Trophoblast cell (in vitro differentiated cells and primary cell): ENCODE results near the gene SPATS2.

Experiments
- DNase-seq, 2 donors: peaks; one replicate each; pipeline ENCODE4 v3.0.0-alpha.2; 2016
- H2AFZ ChIP-seq: 2 replicates; pipeline ENCODE4 v1.6.1; 2013; ENCODE audit warnings: low read length, moderate library complexity, mild to moderate bottlenecking; ENCODE audit not compliant: insufficient read depth, poor library complexity
- H2AK5ac ChIP-seq: 2 replicates; pipeline ENCODE4 v1.6.1; 2013; ENCODE audit warnings: mild to moderate bottlenecking, low read length
- H2BK120ac ChIP-seq: 2 replicates; pipeline ENCODE4 v1.6.1; 2013; ENCODE audit warnings: low read length, mild to moderate bottlenecking, moderate library complexity; ENCODE audit not compliant: insufficient read depth, poor library complexity
- H2BK12ac ChIP-seq: 2 replicates; pipeline ENCODE4 v1.6.1; 2013; ENCODE audit warnings: mild to moderate bottlenecking, low read length, moderate library complexity
- H2BK5ac ChIP-seq: 2 replicates; pipeline ENCODE4 v1.6.1; 2013; ENCODE audit warnings: low read length, low read depth, moderate library complexity, mild to moderate bottlenecking; ENCODE audit not compliant: poor library complexity
- H3K14ac ChIP-seq: 2 replicates; pipeline ENCODE4 v1.6.1; 2013; ENCODE audit warnings: mild to moderate bottlenecking, low read length
- H3K18ac ChIP-seq: 2 replicates; pipeline ENCODE4 v1.6.1; 2013; ENCODE audit warnings: mild to moderate bottlenecking, low read length
- H3K23ac ChIP-seq: 2 replicates; pipeline ENCODE4 v1.6.1; 2013; ENCODE audit warnings: low read length
- H3K27ac ChIP-seq: 2 replicates; pipeline ENCODE4 v1.5.1; 2013; ENCODE audit warnings: low read depth, mild to moderate bottlenecking, inconsistent platforms, low read length, moderate library complexity
- H3K27me3 ChIP-seq: 2 replicates; pipeline ENCODE4 v1.6.1; 2013; ENCODE audit warnings: inconsistent platforms, mild to moderate bottlenecking, low read length, moderate library complexity; ENCODE audit not compliant: insufficient read depth
- H3K36me3 ChIP-seq, 2 experiments: 1 replicate in 1 of 2; 2 replicates in 1 of 2; pipeline ENCODE4 v1.6.1; 2013; ENCODE audit warnings: low read length in 2 of 2, mild to moderate bottlenecking in 2 of 2, moderate library complexity in 1 of 2; ENCODE audit not compliant: insufficient read depth in 2 of 2, control insufficient read depth in 1 of 2
- H3K4ac ChIP-seq: 2 replicates; pipeline ENCODE4 v1.6.1; 2013; ENCODE audit warnings: low read depth, mild to moderate bottlenecking, low read length, moderate library complexity
- H3K4me1 ChIP-seq, 2 experiments: 1 replicate in 1 of 2; 2 replicates in 1 of 2; pipeline ENCODE4 v1.6.1; 2013; ENCODE audit warnings: low read length in 2 of 2, mild to moderate bottlenecking in 2 of 2, moderate library complexity in 1 of 2; ENCODE audit not compliant: insufficient read depth in 2 of 2, control insufficient read depth in 1 of 2
- H3K4me2 ChIP-seq: 2 replicates; pipeline ENCODE4 v1.6.1; 2013; ENCODE audit warnings: inconsistent platforms, mild to moderate bottlenecking, low read length, moderate library complexity
- H3K4me3 ChIP-seq: 2 replicates; pipeline ENCODE4 v1.5.1; 2013; ENCODE audit warnings: mild to moderate bottlenecking, low read depth, low read length, inconsistent platforms
- H3K79me1 ChIP-seq: one replicate; pipeline ENCODE4 v1.6.1; 2013; ENCODE audit warnings: low read length
- H3K79me2 ChIP-seq: 2 replicates; pipeline ENCODE4 v1.6.1; 2013; ENCODE audit warnings: low read length, mild to moderate bottlenecking; ENCODE audit not compliant: control insufficient read depth, insufficient read depth, poor library complexity
- H3K9ac ChIP-seq: 2 replicates; pipeline ENCODE4 v1.6.1; 2013; ENCODE audit warnings: mild to moderate bottlenecking, low read length
- H3K9me3 ChIP-seq: 2 replicates; pipeline ENCODE4 v1.6.1; 2013; ENCODE audit warnings: low read depth, mild to moderate bottlenecking, control low read depth, inconsistent platforms, low read length; ENCODE audit not compliant: insufficient read depth
- H4K12ac ChIP-seq: 2 replicates; pipeline ENCODE4 v1.6.1; 2013; ENCODE audit warnings: low read depth, mild to moderate bottlenecking, low read length, moderate library complexity
- H4K8ac ChIP-seq: 2 replicates; pipeline ENCODE4 v1.6.1; 2013; ENCODE audit warnings: low read depth, mild to moderate bottlenecking, low read length, moderate library complexity
- H4K91ac ChIP-seq: one replicate; pipeline ENCODE4 v1.6.1; 2013; ENCODE audit warnings: low read depth, mild to moderate bottlenecking, low read length, moderate library complexity
- WGBS: extraction: QIAGEN DNeasy Blood & Tissue Kit; methylation state at CpG from one replicate; pipeline ENCODE4 v1.1.7; 2013; ENCODE audit warnings: missing lambda C conversion rate; ENCODE audit not compliant: insufficient read length, insufficient coverage; ENCODE audit errors: extremely low coverage; 5-methylcytosine and 5-hydroxymethylcytosine counted together

The SPATS2 gene

GRCh38 chr12:49565406-49566265 lies 198.4 kb downstream of the SPATS2 start:
- Histone ChIP-seq H3K4me1 (peaks cover under 1 to 3% of the 10 kb centered on the region in 2 experiments), H3K4me3 (no peak overlapping the region), H3K27ac (no peak overlapping the region)

GRCh38 chr12:49566361-49566760 lies 199.1 kb downstream of the SPATS2 start:
- no peak overlapping the region for H2AFZ ChIP-seq
- no CpG with 5 or more reads among the region's 13 CpGs for WGBS

More at GRCh38 chr12:49565406-49566265, 198.4 kb downstream of the SPATS2 start:
- no peak overlapping the region for H3K23ac ChIP-seq
- H2AFZ ChIP-seq: no peak overlapping the region
- H2BK5ac ChIP-seq: no peak overlapping the region
- H3K79me1 ChIP-seq: peaks cover 8% of the 10 kb centered on the region
- H3K18ac ChIP-seq: peak overlapping the region; percentile 9
- no peak for DNase-seq
- H3K4me2 ChIP-seq: no peak overlapping the region
- no peak overlapping the region for H2AK5ac ChIP-seq
- H3K14ac ChIP-seq: no peak overlapping the region
- H2BK120ac ChIP-seq: no peak overlapping the region
- no CpG with 5 or more reads among the region's 12 CpGs for WGBS
- H3K36me3 ChIP-seq: peaks cover 44 to 45% of the 10 kb centered on the region in 2 experiments
- H3K79me2 ChIP-seq: peaks cover 8% of the 10 kb centered on the region
- no peak overlapping the region for H3K4ac ChIP-seq
- H2BK12ac ChIP-seq: no peak overlapping the region
- no peak overlapping the region for H4K12ac ChIP-seq
- H4K8ac ChIP-seq: no peak overlapping the region
- H3K9ac ChIP-seq: no peak overlapping the region
- H3K27me3 ChIP-seq: no peaks in the 10 kb centered on the region
- no peak overlapping the region for H4K91ac ChIP-seq
- no peaks in the 10 kb centered on the region for H3K9me3 ChIP-seq

GRCh38 chr12:49567302-49567610 lies 200.0 kb downstream of the SPATS2 start:
- Histone ChIP-seq H3K36me3 (peaks cover 37% of the 10 kb centered on the region in 2 experiments), H3K79me1 (peaks cover 8% of the 10 kb centered on the region), H3K4me3 (peak overlapping the region; percentile 89), H3K4me1 (peaks cover 2 to 3% of the 10 kb centered on the region in 2 experiments), H4K12ac (peak overlapping the region; percentile 89), H3K4ac (peak overlapping the region; percentile 77), H3K9ac (peak overlapping the region; percentile 86), H3K14ac (peak overlapping the region; percentile 93), H2BK12ac (no peak overlapping the region), H3K9me3 (no peaks in the 10 kb centered on the region), H3K27me3 (no peaks in the 10 kb centered on the region), H3K18ac (peak overlapping the region; percentile 83), H2BK120ac (peak overlapping the region; percentile 77), H2AK5ac (peak overlapping the region; percentile 92), H2AFZ (peak overlapping the region; percentile 91), H4K8ac (peak overlapping the region; percentile 98), H3K79me2 (peaks cover 8% of the 10 kb centered on the region), H4K91ac (peak overlapping the region; percentile 93), H3K23ac (no peak overlapping the region), H3K27ac (no peak overlapping the region), H2BK5ac (peak overlapping the region; percentile 89), H3K4me2 (peak overlapping the region; percentile 73)
- no peak for DNase-seq
- WGBS: no CpG with 5 or more reads among the region's 11 CpGs

More at GRCh38 chr12:49566361-49566760, 199.1 kb downstream of the SPATS2 start:
- Histone ChIP-seq H3K14ac (no peak overlapping the region), H4K91ac (no peak overlapping the region), H3K27ac (no peak overlapping the region), H3K9me3 (no peaks in the 10 kb centered on the region), H3K79me2 (peaks cover 8% of the 10 kb centered on the region), H3K36me3 (peaks cover 38 to 41% of the 10 kb centered on the region in 2 experiments), H4K8ac (no peak overlapping the region), H2BK12ac (no peak overlapping the region), H2BK120ac (no peak overlapping the region), H3K23ac (no peak overlapping the region), H2BK5ac (no peak overlapping the region), H4K12ac (peak overlapping the region; percentile 3), H3K18ac (peak overlapping the region; percentile 2), H3K9ac (no peak overlapping the region), H3K4me2 (no peak overlapping the region), H2AK5ac (no peak overlapping the region), H3K4me3 (no peak overlapping the region), H3K4ac (no peak overlapping the region), H3K4me1 (peaks cover 2 to 3% of the 10 kb centered on the region in 2 experiments), H3K79me1 (peaks cover 8% of the 10 kb centered on the region), H3K27me3 (no peaks in the 10 kb centered on the region)
- no peak for DNase-seq

- Histone ChIP-seq H3K27me3 (no peaks in the 10 kb centered on the region), H2BK5ac (peak within 1 kb of the TSS; percentile 89), H3K79me2 (peaks cover 8% of the 10 kb centered on the region), H3K4me2 (peak within 1 kb of the TSS; percentile 73), H3K9me3 (no peaks in the 10 kb centered on the region), H3K23ac (no peak within 1 kb of the TSS), H3K18ac (peak within 1 kb of the TSS; percentile 83), H3K36me3 (peaks cover 32 to 38% of the 10 kb centered on the region in 2 experiments), H4K12ac (peak within 1 kb of the TSS; percentile 89), H2BK120ac (peak within 1 kb of the TSS; percentile 77), H3K27ac (peak within 1 kb of the TSS; percentile 70), H3K79me1 (peaks cover 8% of the 10 kb centered on the region), H3K4me1 (peaks cover 2 to 3% of the 10 kb centered on the region in 2 experiments), H3K14ac (peak within 1 kb of the TSS; percentile 93), H3K9ac (peak within 1 kb of the TSS; percentile 86), H3K4ac (peak within 1 kb of the TSS; percentile 77), H4K91ac (peak within 1 kb of the TSS; percentile 93), H2BK12ac (no peak within 1 kb of the TSS), H2AFZ (peak within 1 kb of the TSS; percentile 91), H3K4me3 (peak within 1 kb of the TSS; percentile 89), H2AK5ac (peak within 1 kb of the TSS; percentile 92), H4K8ac (peak within 1 kb of the TSS; percentile 98)
- DNase-seq: peak; percentile 85 to 92
- WGBS: no CpG with 5 or more reads among the region's 54 CpGs
These were observed 200.6 kb downstream of the SPATS2 start, which contains the start of gene MCRS1 for GRCh38 chr12:49567611-49568441. Gene MCRS1, minus strand, starts transcription at chr12:49568142. Its CDS starts 1,411 bp downstream, at chr12:49566731.
